Fibroblast of lung (primary cell): ENCODE results near the gene UAP1. TPM values are rescaled to one million over a fixed set of nuclear protein-coding genes. Genes with fewer than 3 reads are reported as not detected.

Experiments used
- DNase-seq, 2 donors: peaks; one replicate each; pipeline versions ENCODE4 v3.0.0 to v3.0.0-alpha.2; 2010; ENCODE audit warnings: low read depth in 2 of 2
- H2AFZ ChIP-seq: 2 replicates; pipeline ENCODE4 v1.5.1; 2012; ENCODE audit warnings: low read length, control low read depth, inconsistent platforms
- H3K27ac ChIP-seq: 2 replicates; pipeline ENCODE4 v1.5.1; 2011; ENCODE audit warnings: low read length, control low read depth; ENCODE audit not compliant: insufficient read depth
- H3K27me3 ChIP-seq: 2 replicates; pipeline ENCODE4 v1.5.1; 2011; ENCODE audit warnings: mild to moderate bottlenecking, low read length; ENCODE audit not compliant: control insufficient read depth, insufficient read depth
- H3K36me3 ChIP-seq: 2 replicates; pipeline ENCODE4 v1.5.1; 2011; ENCODE audit warnings: low read length; ENCODE audit not compliant: control insufficient read depth, insufficient read depth
- H3K4me1 ChIP-seq: 2 replicates; pipeline ENCODE4 v1.5.1; 2011; ENCODE audit warnings: low read length; ENCODE audit not compliant: control insufficient read depth, insufficient read depth; ENCODE audit errors: extremely low read depth
- H3K4me2 ChIP-seq: 2 replicates; pipeline ENCODE4 v1.5.1; 2011; ENCODE audit warnings: low read length, control low read depth; ENCODE audit not compliant: insufficient read depth; ENCODE audit errors: extremely low read depth
- H3K4me3 ChIP-seq, 4 experiments: fragments of 200-600 bp in 1 of 4; sonication (generic) in 1 of 4; replicated peaks in 1 of 4; 2 replicates each; pipeline ENCODE4 v1.5.1; 2011 to 2016; ENCODE audit warnings: low read length in 4 of 4, low read depth in 3 of 4, mild to moderate bottlenecking in 3 of 4, control low read depth in 2 of 4, inconsistent platforms in 1 of 4, mixed read lengths in 1 of 4; ENCODE audit not compliant: insufficient read depth in 1 of 4; ENCODE audit errors: control extremely low read depth in 1 of 4
- H3K79me2 ChIP-seq: 2 replicates; pipeline ENCODE4 v1.5.1; 2012; ENCODE audit warnings: mild to moderate bottlenecking, low read length, inconsistent platforms; ENCODE audit not compliant: control insufficient read depth, insufficient read depth
- H3K9ac ChIP-seq: 2 replicates; pipeline ENCODE4 v1.5.1; 2011; ENCODE audit warnings: mild to moderate bottlenecking, low read length, control low read depth; ENCODE audit not compliant: insufficient read depth
- H3K9me3 ChIP-seq: 2 replicates; pipeline ENCODE4 v1.5.1; 2012; ENCODE audit warnings: low read depth, low read length; ENCODE audit not compliant: control insufficient read depth, insufficient read depth
- H4K20me1 ChIP-seq: 2 replicates; pipeline ENCODE4 v1.5.1; 2011; ENCODE audit warnings: low read length; ENCODE audit not compliant: control insufficient read depth, insufficient read depth; ENCODE audit errors: extremely low read depth
- CTCF ChIP-seq, 2 donors: IDR thresholded peaks in 1 of 2; conservative IDR thresholded peaks in 1 of 2; 1 replicate in 1 of 2; 2 replicates in 1 of 2; pipeline ENCODE4 v1.5.1; 2011 to 2012; ENCODE audit warnings: low read length in 2 of 2, control low read depth in 1 of 2, inconsistent platforms in 1 of 2, low read depth in 1 of 2, mild to moderate bottlenecking in 1 of 2
- EZH2 ChIP-seq: IDR thresholded peaks from 2 replicates; pipeline ENCODE4 v1.5.1; 2012; ENCODE audit warnings: low read length, control low read depth, mild to moderate bottlenecking; ENCODE audit errors: missing control alignments
- polyA minus RNA-seq: library from RNA; depleted of rRNA, polyadenylated mRNA; stranded (reverse); fragments of >200 nt; gene quantifications from 2 replicates; pipeline ENCODE4 v1.2.3, GENCODE V29; 2011; ENCODE audit warnings: low replicate concordance
- polyA plus RNA-seq, 2 donors: library from polyadenylated mRNA; depleted of rRNA in 1 of 2; stranded (reverse) in 1 of 2; unstranded in 1 of 2; fragments of >200 nt; gene quantifications; 2 replicates each; pipeline ENCODE4 v1.2.1, GENCODE V29; 2011 to 2012; ENCODE audit warnings: missing spikeins in 1 of 2
- total RNA-seq: library from RNA; depleted of rRNA; stranded (reverse); fragments of >200 nt; gene quantifications from 2 replicates; pipeline ENCODE4 v1.2.1, GENCODE V29; 2014

UAP1 gene
- total RNA-seq: 77.3 and 108 TPM in 2 replicates
- 81.9 and 129 TPM in 2 replicates for polyA plus RNA-seq
- 59.5 and 107 TPM in 2 replicates for polyA plus RNA-seq (2012)
- 8.7 and 18.8 TPM in 2 replicates for polyA minus RNA-seq

DNA sequence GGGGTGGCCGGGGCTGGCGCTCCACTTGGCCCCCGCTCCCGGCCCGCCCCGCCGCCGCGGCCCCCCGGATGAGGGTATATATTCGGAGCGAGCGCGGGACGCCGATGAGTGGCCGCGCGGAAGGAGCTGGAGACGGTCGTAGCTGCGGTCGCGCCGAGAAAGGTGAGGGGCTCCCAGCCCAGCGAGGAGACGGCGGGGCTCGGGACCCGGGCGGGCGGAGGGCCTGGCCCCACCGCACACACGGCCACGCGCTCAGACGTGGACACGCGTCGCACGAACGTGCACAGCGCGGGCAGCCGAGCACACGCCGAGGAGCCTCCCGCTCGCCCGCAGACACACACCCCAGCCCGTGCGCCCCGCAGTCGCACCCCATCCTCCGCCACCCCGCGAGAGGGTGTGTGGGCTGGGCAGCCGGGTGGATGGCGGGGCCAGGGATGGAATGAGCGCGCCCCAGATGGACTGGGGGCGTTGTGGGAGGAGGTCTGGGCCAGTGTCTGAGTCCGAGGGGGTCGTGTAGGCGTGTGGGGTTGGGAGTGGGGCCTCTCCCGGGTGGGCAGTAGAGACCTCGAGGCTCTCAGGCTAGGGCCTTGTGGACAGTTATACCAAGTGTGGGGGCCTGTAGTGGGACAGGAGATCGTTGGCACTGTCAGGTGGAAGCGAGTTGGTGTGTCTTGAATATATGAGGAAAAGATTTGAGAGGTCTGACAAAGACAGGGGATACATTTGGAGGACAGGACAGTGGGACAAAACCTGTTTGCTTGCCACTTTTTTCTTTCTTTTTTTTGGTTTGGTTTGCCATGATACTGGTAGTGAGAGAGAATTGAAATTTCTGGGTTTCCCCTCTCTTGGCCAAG, at the start of gene UAP1:
Gene UAP1 (plus strand): TSS at position 107 of the 854 bp plus-strand sequence. CDS start 4,347 bp downstream, outside the sequence.
- no peak for DNase-seq
- peak within 1 kb of the TSS; percentile 97 for H3K9ac ChIP-seq
- H3K4me3 ChIP-seq: peak within 1 kb of the TSS; percentile 60 to 94 (median 79)
- H3K4me1 ChIP-seq: peaks cover 5% of the 10 kb centered on the region
- H4K20me1 ChIP-seq: no peaks in the 10 kb centered on the region
- peaks cover 4% of the 10 kb centered on the region for H3K36me3 ChIP-seq
- H3K27me3 ChIP-seq: no peaks in the 10 kb centered on the region
- H3K9me3 ChIP-seq: no peaks in the 10 kb centered on the region
- peak within 1 kb of the TSS; percentile 88 for H3K27ac ChIP-seq
- H3K79me2 ChIP-seq: peaks cover 52% of the 10 kb centered on the region
- TF ChIP-seq EZH2 (no peak), CTCF (conservative IDR thresholded peaks at IDR 0.05 in 1 of 2, IDR thresholded peaks at IDR 0.05 in 1 of 2; ENCODE audit: low read depth in 1 of 2, low read length in 2 of 2) (no peak)
- H3K4me2 ChIP-seq: peak within 1 kb of the TSS; percentile 85
- peak within 1 kb of the TSS; percentile 34 for H2AFZ ChIP-seq

- H3K79me2 ChIP-seq: no peaks in the 10 kb centered on the region
- no peaks in the 10 kb centered on the region for H3K4me1 ChIP-seq
- H3K4me2 ChIP-seq: no peak overlapping the region
- no peaks in the 10 kb centered on the region for H3K27me3 ChIP-seq
- TF ChIP-seq EZH2 (no peak), CTCF (conservative IDR thresholded peaks at IDR 0.05 in 1 of 2, IDR thresholded peaks at IDR 0.05 in 1 of 2; ENCODE audit: low read depth in 1 of 2, low read length in 2 of 2) (no peak)
- no peak for DNase-seq
- H2AFZ ChIP-seq: no peak overlapping the region
- H3K9me3 ChIP-seq: no peaks in the 10 kb centered on the region
- no peak overlapping the region for H3K27ac ChIP-seq
- peaks cover 2% of the 10 kb centered on the region for H3K36me3 ChIP-seq
- H4K20me1 ChIP-seq: no peaks in the 10 kb centered on the region
- no peak overlapping the region for H3K4me3 ChIP-seq
- no peak overlapping the region for H3K9ac ChIP-seq
These were observed 34.2 kb upstream of the UAP1 start for GRCh38 chr1:162527314-162527713.

DNA sequence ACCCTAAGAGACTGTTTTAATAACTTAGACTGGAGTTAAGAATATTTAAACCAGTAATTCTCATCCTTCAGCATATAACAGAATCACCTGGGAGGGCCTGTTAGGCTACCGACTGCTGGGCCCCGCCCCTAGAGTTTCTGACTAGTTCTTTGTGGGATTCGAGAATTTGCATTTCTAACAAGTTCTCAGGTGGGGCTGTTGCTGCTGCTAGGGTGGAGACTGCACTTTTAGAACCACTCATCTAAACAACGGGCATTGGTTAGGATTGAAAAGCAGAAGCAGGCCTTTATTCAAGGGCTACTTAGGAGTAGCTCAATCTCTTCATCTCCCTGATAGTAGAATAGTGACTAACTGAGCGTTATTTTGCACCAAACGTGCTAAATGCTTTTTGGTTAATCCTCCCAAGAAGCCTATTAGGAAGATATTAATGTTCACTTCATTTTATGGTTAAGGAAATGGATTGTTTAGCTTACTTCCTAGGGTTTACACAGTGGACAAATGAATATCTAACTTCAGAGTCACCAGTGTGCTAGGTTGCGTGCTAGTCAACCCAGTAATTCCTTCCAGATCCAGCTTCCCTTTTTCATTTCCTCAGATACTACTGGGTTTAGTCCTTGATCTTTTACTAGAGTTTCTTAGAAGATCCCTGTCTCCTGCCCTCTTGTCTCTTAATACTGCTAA, 31.1 kb upstream of the UAP1 start:
- DNase-seq: no peak
- H3K4me2 ChIP-seq: no peak overlapping the region
- TF ChIP-seq CTCF (conservative IDR thresholded peaks at IDR 0.05 in 1 of 2, IDR thresholded peaks at IDR 0.05 in 1 of 2; ENCODE audit: low read depth in 1 of 2, low read length in 2 of 2): no peak
- no peak for TF ChIP-seq EZH2

More for the DNA sequence above, 31.1 kb upstream of the UAP1 start:
- H3K4me3 ChIP-seq: no peak overlapping the region
- no peaks in the 10 kb centered on the region for H3K36me3 ChIP-seq
- no peak overlapping the region for H3K27ac ChIP-seq
- H2AFZ ChIP-seq: no peak overlapping the region
- H3K79me2 ChIP-seq: no peaks in the 10 kb centered on the region
- no peaks in the 10 kb centered on the region for H3K27me3 ChIP-seq
- H3K9me3 ChIP-seq: no peaks in the 10 kb centered on the region
- no peaks in the 10 kb centered on the region for H4K20me1 ChIP-seq
- H3K4me1 ChIP-seq: no peaks in the 10 kb centered on the region
- no peak overlapping the region for H3K9ac ChIP-seq
